ENCODE measurements around the gene IGSF8. TPM values are rescaled to one million over a fixed set of nuclear protein-coding genes. Genes with fewer than 3 reads are reported as not detected.

IGSF8 gene
- polyA plus RNA-seq, 1 of the 3 experiments (the other 2 are of a cell fraction): 67.9 TPM

DNA sequence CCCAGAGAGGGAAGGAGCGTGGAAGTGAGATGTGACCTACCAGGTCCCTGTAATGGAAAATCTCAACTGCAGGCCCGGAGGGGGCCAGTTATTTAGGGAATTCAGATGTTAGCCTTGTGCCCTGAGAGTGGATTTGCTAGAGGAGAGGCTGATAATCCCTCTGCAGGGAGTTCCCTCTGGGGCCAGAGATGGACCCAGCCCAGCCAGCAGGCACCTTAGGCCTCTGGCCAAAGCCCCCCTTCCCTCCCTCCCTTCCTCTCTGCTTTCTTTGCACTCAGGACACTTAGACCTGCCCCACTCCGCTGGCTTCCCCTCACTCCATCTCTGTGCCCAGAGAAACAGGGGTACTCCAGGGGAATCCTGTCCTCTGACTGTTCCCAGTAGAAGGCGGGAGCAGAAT lies 15.7 kb upstream of the IGSF8 start:
- Histone ChIP-seq H2AFZ (ENCODE audit: low read depth) (no peak overlapping the region), H3K79me2 (ENCODE audit: insufficient read depth) (no peaks in the 10 kb centered on the region), H3K9me2 (no peaks in the 10 kb centered on the region), H3K27ac (ENCODE audit: low read depth in 2 of 2, low read length in 1 of 2) (no peak overlapping the region), H3K4me2 (no peak overlapping the region), H3K9ac (no peak overlapping the region), H3K9me3 (no peaks in the 10 kb centered on the region), H3K4me1 (ENCODE audit: control insufficient read depth in 1 of 2, insufficient read depth in 2 of 2, low read depth in 1 of 2, low read length in 1 of 2) (peaks cover 0 to 5% of the 10 kb centered on the region in 2 experiments; a peak in 1 of 4 replicates), H3F3A (replicated peaks; ENCODE audit: insufficient read depth) (no peaks in the 10 kb centered on the region), H3K27me3 (ENCODE audit: insufficient read depth) (peaks cover 11% of the 10 kb centered on the region; the same call in 1 of the 2 replicates), H3K4me3 (ENCODE audit: low read depth in 2 of 2, low read length in 1 of 2) (no peak overlapping the region), H3K36me3 (replicated peaks in 1 of 2; ENCODE audit: control insufficient read depth in 1 of 2, insufficient read depth in 2 of 2, low read length in 1 of 2) (no peaks in the 10 kb centered on the region), H4K20me1 (ENCODE audit: insufficient read depth) (no peaks in the 10 kb centered on the region)
- CTCF ChIA-PET: interaction anchor here (1.2 to 4.0 kb wide), 2 partner anchors 12 to 105 kb away, joined by 5 to 18 read pairs; no protein-coding TSS in a partner anchor
- WGBS (ENCODE audit: low lambda C conversion rate): 72% methylated on average over 4 of the region's 4 CpGs
- POLR2A ChIA-PET: no interaction called here
- no peak for DNase-seq
- TF ChIP-seq, protein P1, sequence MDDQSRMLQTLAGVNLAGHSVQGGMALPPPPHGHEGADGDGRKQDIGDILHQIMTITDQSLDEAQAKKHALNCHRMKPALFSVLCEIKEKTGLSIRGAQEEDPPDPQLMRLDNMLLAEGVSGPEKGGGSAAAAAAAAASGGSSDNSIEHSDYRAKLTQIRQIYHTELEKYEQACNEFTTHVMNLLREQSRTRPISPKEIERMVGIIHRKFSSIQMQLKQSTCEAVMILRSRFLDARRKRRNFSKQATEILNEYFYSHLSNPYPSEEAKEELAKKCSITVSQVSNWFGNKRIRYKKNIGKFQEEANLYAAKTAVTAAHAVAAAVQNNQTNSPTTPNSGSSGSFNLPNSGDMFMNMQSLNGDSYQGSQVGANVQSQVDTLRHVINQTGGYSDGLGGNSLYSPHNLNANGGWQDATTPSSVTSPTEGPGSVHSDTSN (IDR thresholded peaks at IDR 0.05): no peak
- TF ChIP-seq GATA2 (CRISPR knock-in tag; IDR thresholded peaks at IDR 0.05) (no peak), ELF1 (IDR thresholded peaks at IDR 0.05) (no peak), RAD21 (IDR thresholded peaks at IDR 0.05; ENCODE audit: low read length) (no peak), EP300 (IDR thresholded peaks at IDR 0.05; ENCODE audit: borderline replicate concordance in 1 of 2, low read depth in 1 of 2, low read length in 1 of 2) (no peak), FOXJ3 (CRISPR knock-in tag; IDR thresholded peaks at IDR 0.05) (no peak), CHD2 (IDR thresholded peaks at IDR 0.05; ENCODE audit: low read length, partially characterized antibody) (no peak), RFX5 (IDR thresholded peaks at IDR 0.05; ENCODE audit: low read length) (no peak), RCOR1 (IDR thresholded peaks at IDR 0.05; ENCODE audit: low read length) (no peak), TCF12 (IDR thresholded peaks at IDR 0.05) (no peak), NFIC (IDR thresholded peaks at IDR 0.05; ENCODE audit: borderline replicate concordance) (no peak), SMC3 (IDR thresholded peaks at IDR 0.05; ENCODE audit: low read depth, low read length) (no peak), TAF1 (IDR thresholded peaks at IDR 0.05; ENCODE audit: borderline replicate concordance, low read depth, low read length) (no peak), RXRA (IDR thresholded peaks at IDR 0.05; ENCODE audit: borderline replicate concordance, low read depth) (no peak), MXI1 (IDR thresholded peaks at IDR 0.05; ENCODE audit: low read depth, low read length) (no peak)
- TF ChIP-seq, protein P2, sequence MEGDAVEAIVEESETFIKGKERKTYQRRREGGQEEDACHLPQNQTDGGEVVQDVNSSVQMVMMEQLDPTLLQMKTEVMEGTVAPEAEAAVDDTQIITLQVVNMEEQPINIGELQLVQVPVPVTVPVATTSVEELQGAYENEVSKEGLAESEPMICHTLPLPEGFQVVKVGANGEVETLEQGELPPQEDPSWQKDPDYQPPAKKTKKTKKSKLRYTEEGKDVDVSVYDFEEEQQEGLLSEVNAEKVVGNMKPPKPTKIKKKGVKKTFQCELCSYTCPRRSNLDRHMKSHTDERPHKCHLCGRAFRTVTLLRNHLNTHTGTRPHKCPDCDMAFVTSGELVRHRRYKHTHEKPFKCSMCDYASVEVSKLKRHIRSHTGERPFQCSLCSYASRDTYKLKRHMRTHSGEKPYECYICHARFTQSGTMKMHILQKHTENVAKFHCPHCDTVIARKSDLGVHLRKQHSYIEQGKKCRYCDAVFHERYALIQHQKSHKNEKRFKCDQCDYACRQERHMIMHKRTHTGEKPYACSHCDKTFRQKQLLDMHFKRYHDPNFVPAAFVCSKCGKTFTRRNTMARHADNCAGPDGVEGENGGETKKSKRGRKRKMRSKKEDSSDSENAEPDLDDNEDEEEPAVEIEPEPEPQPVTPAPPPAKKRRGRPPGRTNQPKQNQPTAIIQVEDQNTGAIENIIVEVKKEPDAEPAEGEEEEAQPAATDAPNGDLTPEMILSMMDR (IDR thresholded peaks at IDR 0.05): no peak

- TF ChIP-seq GABPA (IDR thresholded peaks at IDR 0.05; ENCODE audit: low read depth) (no peak), RFX5 (IDR thresholded peaks at IDR 0.05; ENCODE audit: low read length) (no peak), YY1 (IDR thresholded peaks at IDR 0.05; ENCODE audit: low read depth) (no peak)
- TF ChIP-seq, protein P3, sequence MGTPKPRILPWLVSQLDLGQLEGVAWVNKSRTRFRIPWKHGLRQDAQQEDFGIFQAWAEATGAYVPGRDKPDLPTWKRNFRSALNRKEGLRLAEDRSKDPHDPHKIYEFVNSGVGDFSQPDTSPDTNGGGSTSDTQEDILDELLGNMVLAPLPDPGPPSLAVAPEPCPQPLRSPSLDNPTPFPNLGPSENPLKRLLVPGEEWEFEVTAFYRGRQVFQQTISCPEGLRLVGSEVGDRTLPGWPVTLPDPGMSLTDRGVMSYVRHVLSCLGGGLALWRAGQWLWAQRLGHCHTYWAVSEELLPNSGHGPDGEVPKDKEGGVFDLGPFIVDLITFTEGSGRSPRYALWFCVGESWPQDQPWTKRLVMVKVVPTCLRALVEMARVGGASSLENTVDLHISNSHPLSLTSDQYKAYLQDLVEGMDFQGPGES (IDR thresholded peaks at IDR 0.05; ENCODE audit: low read depth, low read length): no peak
- TF ChIP-seq, protein P2 (IDR thresholded peaks at IDR 0.05): peak; percentile 7; the same call in 1 of the 2 replicates
- peaks cover 11% of the 10 kb centered on the region; the same call in 1 of the 2 replicates for H3K27me3 ChIP-seq (ENCODE audit: insufficient read depth)
- DNase-seq: no peak
- H3K27ac ChIP-seq (ENCODE audit: low read depth in 2 of 2, low read length in 1 of 2): no peak overlapping the region
- H4K20me1 ChIP-seq (ENCODE audit: insufficient read depth): no peaks in the 10 kb centered on the region
- ChIA-PET POLR2A (no interaction called here), CTCF (no interaction called here)
- H3K4me2 ChIP-seq: no peak overlapping the region
- no peaks in the 10 kb centered on the region for H3K9me2 ChIP-seq
- WGBS (ENCODE audit: low lambda C conversion rate): 72% methylated on average over 5 of the region's 8 CpGs
- no peaks in the 10 kb centered on the region for H3F3A ChIP-seq (replicated peaks; ENCODE audit: insufficient read depth)
- H3K79me2 ChIP-seq (ENCODE audit: insufficient read depth): no peaks in the 10 kb centered on the region
- H2AFZ ChIP-seq (ENCODE audit: low read depth): no peak overlapping the region
- no peaks in the 10 kb centered on the region for H3K9me3 ChIP-seq
- no peaks in the 10 kb centered on the region for H3K36me3 ChIP-seq (replicated peaks in 1 of 2; ENCODE audit: control insufficient read depth in 1 of 2, insufficient read depth in 2 of 2, low read length in 1 of 2)
- H3K4me1 ChIP-seq (ENCODE audit: control insufficient read depth in 1 of 2, insufficient read depth in 2 of 2, low read depth in 1 of 2, low read length in 1 of 2): peaks cover 0 to 6% of the 10 kb centered on the region in 2 experiments; a peak in 1 of 4 replicates
- H3K9ac ChIP-seq: no peak overlapping the region
- no peak overlapping the region for H3K4me3 ChIP-seq (ENCODE audit: low read depth in 2 of 2, low read length in 1 of 2)
Observed at GRCh38 chr1:160113407-160113806, 15.0 kb upstream of the IGSF8 start.

Measured in SK-N-SH (cell line).